Measurements from ENCODE around the gene OR56A4.

Gene OR56A4

GRCh38 chr11:5955586-5955985 is 51.2 kb downstream of the OR56A4 start:
- TF ChIP-seq CEBPB (IDR thresholded peaks at IDR 0.05) (no peak), TCF12 (IDR thresholded peaks at IDR 0.05; ENCODE audit: low read depth) (no peak), MAX (IDR thresholded peaks at IDR 0.05) (no peak), RAD21 (IDR thresholded peaks at IDR 0.05; ENCODE audit: low read depth) (no peak), TEAD4 (IDR thresholded peaks at IDR 0.05) (no peak)
- TF ChIP-seq, protein P1, sequence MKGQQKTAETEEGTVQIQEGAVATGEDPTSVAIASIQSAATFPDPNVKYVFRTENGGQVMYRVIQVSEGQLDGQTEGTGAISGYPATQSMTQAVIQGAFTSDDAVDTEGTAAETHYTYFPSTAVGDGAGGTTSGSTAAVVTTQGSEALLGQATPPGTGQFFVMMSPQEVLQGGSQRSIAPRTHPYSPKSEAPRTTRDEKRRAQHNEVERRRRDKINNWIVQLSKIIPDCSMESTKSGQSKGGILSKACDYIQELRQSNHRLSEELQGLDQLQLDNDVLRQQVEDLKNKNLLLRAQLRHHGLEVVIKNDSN (IDR thresholded peaks at IDR 0.05) = no peak
